HG02885 (cell line): ENCODE data around the gene PITPNC1.
"Not testable (repeated sequence)": the region's sequence is repeated elsewhere in the genome, so short reads cannot be mapped to it uniquely, and the experiment has no call there.

Source experiments
- ATAC-seq: cut with Tn5 transposase; IDR thresholded peaks from one replicate; pipeline ENCODE4 v1.9.1; 2021; ENCODE audit warnings: mild to moderate bottlenecking; ENCODE audit not compliant: unreplicated experiment, poor library complexity

The PITPNC1 gene

GRCh38 chr17:67392111-67392510 is 15.0 kb downstream of the PITPNC1 start:
- ATAC-seq = no peak

DNA sequence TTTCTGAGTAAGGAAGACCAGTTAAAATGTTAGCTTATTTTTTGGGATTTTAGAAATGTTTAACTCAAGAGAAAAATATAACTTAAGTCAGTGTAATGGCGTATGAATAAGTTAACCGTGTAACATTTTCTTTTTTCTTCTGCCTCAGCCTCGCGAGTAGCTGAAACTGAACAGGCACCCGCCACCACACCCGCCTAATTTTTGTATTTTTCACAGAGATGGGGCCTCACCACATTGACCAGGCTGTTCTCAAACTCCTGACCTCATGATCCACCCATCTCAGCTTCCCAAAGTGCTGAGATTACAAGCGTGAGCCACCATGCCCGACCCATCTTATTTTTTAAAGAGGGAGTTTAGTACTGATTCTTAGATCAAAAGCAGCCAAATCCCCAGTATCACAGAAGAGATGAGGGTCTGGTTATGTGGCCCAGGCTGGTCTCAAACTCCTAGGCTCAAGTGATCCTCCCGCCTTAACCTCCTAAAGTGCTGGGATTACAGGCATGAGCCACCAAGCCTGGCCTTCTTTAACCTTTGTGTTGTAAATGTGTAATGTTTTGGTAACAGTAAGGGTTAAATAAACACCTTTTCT is 16.8 kb downstream of the PITPNC1 start:
- no peak for ATAC-seq

GRCh38 chr17:67399676-67400075 is 22.6 kb downstream of the PITPNC1 start:
- ATAC-seq = no peak

- ATAC-seq = no peak
Measured at GRCh38 chr17:67400193-67400592, 23.1 kb downstream of the PITPNC1 start.

DNA sequence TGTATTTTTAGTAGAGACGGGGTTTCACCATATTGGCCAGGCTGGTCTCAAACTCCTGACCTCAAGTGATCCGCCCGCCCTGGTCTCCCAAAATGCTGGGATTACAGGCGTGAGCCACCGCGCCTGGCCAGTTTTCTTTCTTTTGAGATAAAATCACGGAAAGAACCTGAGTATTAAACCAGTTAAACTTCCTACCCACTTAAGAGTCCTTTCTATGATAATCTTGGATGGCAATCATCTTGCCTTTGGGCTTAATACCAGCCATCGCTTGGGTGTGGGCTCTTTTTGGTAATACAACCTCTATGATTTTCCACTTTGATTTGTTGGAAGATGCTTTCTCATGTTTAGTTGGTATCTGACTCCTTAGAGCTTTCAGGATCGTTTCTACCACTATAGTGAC is 24.0 kb downstream of the PITPNC1 start:
- ATAC-seq = no peak

GRCh38 chr17:67401598-67402504 is 24.8 kb downstream of the PITPNC1 start:
- no peak for ATAC-seq

- ATAC-seq = no peak
Measured at GRCh38 chr17:67403065-67403464, 26.0 kb downstream of the PITPNC1 start.

GRCh38 chr17:67403483-67403882 is 26.4 kb downstream of the PITPNC1 start:
- ATAC-seq = no peak

DNA sequence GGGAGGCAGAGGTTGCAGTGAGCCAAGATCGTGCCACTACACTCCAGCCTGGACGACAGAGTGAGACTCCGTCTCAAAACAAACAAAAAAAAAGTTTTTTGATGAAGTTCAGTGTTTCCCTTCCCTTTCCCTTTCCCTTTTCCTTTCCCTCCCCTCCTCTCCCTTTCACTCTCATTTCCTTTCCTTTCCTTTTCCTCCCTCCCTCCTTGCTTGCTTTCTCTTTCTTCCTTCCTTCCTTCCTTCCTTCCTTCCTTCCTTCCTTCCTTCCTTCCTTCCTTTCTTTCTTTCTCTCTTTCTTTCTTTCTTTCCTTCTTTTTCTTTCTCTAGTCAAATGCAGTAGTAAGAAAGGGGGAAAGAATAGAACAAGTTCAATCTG is 31.4 kb downstream of the PITPNC1 start:
- not testable (repeated sequence) for ATAC-seq

- no peak for ATAC-seq
Measured at GRCh38 chr17:67411397-67411796, 34.3 kb downstream of the PITPNC1 start.

GRCh38 chr17:67412032-67412431 is 35.0 kb downstream of the PITPNC1 start:
- ATAC-seq = no peak

DNA sequence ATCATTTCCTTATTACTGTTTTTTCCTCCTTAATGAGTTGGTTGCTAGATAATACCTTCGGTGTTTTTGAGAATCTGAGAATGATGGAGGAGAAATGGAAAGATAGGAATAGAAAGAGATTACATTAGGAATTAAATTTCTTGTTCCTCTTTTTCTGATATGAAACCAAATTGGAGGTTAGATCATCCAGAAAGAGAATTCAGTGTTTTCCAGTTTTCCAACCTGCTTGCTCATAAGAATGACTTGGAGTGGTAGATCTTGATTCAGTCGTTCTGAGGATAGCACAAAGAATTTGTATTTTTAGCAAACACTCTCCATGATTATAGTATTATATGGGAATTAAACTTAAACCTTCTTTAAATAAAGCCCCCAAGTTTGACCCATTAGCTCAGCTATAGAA is 35.9 kb downstream of the PITPNC1 start:
- no peak for ATAC-seq

GRCh38 chr17:67413388-67413787 is 36.3 kb downstream of the PITPNC1 start:
- ATAC-seq = no peak

DNA sequence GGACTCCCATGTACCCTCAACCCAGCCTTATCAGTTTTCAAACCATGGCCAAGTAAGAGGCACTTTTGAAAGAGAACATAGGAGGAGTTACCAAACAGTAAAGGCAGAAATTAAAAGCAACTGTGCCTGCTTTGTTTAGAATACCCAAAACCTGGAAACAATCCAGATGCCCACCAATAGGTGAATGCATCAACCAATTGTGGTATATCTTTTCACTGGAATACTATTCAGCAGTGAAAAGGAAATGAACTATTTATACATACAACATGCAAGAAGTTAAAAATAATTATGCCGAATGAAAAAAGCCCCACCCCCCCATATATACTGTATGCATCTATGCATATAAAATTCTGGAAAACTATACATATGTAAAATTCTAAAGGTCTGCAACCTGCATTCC is 37.0 kb downstream of the PITPNC1 start:
- no peak for ATAC-seq

- ATAC-seq = no peak
Measured at GRCh38 chr17:67414559-67414958, 37.5 kb downstream of the PITPNC1 start.

DNA sequence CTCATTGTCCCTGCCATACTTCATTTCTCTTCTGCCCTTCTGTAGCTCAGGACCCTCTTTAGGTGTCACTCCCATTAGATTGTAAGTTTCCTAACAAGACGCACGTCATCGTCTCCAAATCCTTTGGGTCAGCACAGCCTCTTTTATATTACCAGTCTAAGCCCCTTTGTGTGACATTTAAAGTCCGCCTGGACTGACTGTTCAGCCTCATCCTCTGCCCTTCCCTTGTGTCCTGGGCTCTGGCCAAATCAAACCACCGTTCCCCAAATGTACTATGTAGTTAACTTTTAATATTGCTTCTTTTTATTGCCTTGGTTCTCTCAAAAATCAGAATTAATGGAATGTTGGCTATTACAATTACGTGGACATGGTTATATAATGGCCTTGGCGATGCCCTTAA is 38.2 kb downstream of the PITPNC1 start:
- no peak for ATAC-seq

- ATAC-seq = no peak
Measured at GRCh38 chr17:67417507-67417906, 40.4 kb downstream of the PITPNC1 start.

GRCh38 chr17:67420994-67421393 is 43.9 kb downstream of the PITPNC1 start:
- no peak for ATAC-seq

DNA sequence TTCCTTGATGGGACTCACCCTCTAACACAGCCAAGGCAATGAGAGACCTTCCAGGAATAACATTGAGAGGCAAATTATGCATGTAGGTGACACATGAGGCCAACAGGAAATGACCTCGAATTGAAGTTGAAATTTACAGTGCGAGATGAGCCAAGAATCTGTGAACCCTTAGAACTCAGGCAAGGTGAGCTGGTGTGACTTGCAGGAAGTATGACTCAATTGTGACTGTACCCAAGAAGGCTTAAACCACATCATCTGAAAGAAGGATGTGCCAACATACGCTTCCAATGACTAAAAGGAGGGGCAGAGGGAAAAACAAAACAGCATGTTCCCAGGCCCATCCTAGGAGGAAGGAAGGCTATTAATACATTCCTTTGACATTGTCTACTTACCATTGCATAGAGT is 44.8 kb downstream of the PITPNC1 start:
- ATAC-seq = no peak

GRCh38 chr17:67422296-67422695 is 45.2 kb downstream of the PITPNC1 start:
- not testable (repeated sequence) for ATAC-seq

DNA sequence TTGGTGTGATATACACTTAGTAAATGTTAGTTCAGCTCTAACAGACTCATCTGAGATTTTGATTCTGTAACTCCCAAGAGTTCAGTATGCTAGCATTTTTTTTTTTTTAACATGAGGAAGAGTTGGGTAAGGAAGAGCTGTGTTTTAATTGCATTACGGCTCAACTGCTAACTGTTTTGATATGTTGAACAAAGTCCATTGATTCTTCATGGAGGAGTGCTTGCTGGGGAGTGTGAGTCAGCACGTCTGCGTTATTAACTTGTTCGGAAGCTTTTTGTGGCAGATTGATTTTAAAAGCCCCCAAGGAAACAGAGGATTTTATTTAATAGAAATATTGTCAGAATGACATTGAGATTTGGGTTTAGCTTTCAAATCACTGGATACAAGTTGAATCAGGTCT is 45.8 kb downstream of the PITPNC1 start:
- no peak for ATAC-seq
